HG02981 (cell line): Measurements from ENCODE around the gene PFDN4.

Source experiments
- ATAC-seq: cut with Tn5 transposase; IDR thresholded peaks from one replicate; pipeline ENCODE4 v1.9.1; 2021; ENCODE audit warnings: mild to moderate bottlenecking, moderate library complexity; ENCODE audit not compliant: unreplicated experiment

The PFDN4 gene

DNA sequence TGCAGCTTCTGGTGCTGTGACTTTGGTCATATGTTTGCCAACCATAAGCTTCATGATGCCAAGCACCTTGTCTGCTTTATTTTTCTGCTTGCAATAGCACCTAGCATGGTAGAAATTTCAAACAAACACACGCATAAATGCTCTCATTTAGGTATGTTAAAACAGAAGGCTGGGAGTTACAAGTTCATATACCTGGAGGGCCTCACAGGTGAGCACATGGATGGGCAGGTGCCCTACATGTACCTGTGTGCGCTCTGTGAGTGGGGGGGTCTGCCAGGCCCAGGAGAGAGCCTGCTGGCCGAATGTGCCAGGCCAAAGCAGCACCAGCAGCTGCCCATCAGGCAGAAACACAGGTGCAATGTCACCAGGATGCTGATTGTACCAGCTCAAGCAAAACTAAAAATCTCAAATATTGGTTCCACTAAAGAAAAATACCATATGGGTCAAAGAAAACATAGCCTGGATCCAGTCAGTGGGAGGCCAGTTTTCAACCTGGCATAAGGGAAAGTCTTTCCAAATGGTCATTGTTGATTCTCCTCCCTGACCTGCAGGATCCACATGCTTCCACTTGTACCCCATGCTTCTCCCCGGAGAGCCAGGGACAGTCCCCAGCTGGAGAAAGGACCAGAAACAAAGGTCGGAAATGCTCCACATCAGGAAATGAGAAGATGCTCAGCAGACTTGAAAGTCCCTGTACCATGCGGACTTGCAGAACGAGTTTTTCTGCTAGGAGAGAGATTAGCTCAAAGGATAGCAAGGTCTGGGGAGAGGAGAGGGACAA, 7.2 kb upstream of the PFDN4 start:
- no peak for ATAC-seq

DNA sequence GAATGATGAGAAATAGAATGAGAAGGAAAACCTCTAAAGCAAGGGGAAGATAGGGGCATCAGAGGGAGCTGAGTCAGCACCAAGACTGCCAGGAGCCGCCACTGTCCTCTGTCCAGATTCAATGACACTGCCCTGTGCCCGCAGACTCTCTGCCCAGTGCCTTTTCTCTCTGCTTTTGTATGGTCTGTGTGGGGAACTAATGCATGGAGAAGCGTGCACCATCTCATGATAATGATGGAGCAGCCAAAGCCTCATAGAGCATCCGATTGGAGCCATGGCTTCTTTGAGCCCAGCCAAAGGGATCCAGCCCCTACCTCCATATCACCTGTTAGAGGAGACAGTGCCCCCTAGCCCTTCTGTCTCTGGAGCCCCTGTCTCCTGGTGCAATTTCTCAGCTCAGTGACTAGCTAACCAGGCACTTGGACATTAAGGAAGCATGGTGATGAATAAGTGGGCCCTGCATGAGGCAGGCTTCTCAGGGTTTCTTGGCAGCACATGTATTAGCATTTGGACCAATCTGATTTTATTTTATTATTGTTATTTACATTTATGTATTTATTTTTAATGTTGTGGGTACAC, 6.5 kb upstream of the PFDN4 start:
- no peak for ATAC-seq

DNA sequence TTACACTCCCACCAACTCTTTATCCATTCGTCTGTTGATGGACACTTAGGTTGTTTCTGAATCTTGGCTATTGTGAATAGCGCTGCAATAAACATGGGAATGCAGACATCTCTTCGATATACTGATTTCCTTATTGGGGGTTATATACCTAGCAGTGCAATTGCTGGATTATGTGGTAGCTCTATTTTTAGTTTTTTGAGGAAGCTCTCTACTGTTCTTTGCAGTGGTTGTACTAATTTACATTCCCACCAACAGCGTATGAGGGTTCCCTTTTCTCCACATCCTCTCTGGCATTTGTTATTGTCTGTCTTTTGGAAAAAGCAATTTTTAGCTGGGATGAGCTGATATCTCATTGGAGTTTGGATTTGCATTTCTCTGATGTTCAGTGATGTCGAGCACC, 4.6 kb upstream of the PFDN4 start:
- no peak for ATAC-seq

DNA sequence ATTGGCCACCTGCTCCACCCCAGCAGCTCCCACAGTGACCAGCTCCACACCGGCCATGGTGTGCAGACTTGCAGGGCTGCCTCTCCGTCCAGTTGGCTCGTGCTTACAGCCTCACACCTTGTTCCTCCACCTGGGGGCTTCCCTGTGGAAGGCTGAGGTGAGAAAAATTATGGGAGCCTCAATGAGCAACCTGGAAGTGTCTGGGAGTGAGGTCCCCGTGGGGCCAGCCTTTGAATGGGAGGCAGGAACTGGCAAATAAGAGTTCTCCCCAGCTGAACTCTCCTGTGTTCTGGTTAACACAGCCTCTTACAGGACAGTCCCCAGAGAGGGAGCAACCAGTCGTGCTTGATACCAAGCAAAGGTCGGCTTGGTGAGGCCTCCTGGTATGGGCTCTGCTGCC, 3.8 kb upstream of the PFDN4 start:
- no peak for ATAC-seq

DNA sequence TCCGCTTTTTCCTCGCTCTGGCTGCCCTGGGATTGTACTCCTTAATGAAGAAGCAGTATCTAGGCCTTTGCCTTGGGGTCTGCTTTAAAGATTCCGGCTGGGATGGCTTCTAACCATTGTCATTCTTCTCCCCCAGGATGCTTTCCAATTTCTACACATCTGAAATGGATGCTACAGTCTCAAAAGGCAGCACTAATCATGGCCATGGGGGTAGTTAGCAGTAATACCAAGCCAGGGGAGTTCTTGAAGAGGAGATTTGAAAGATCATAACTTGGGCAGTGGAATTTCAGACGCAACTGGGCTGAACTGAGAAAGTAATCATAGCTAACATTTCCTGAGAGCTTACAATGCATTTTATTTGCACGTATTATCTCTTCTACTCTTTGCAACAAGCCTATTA, 3.4 kb upstream of the PFDN4 start:
- no peak for ATAC-seq

DNA sequence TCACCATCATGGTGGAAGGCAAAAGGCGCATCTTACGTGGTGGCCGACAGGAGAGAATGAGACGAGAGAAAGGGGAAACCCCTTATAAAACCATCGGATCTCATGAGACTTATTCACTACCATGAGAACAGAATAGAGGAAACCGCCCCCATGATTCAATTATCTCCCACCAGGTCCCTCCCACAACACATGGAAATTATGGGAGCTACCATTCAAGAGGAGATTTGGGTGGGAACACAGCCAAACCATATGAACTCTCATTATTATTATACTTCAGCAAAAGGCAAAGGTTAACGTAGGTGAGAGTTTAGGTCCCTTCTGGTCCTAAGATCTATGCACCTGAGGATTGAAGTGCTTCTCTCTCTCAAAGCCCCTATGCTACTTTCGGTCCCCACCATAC, 2.4 kb upstream of the PFDN4 start:
- ATAC-seq = no peak

DNA sequence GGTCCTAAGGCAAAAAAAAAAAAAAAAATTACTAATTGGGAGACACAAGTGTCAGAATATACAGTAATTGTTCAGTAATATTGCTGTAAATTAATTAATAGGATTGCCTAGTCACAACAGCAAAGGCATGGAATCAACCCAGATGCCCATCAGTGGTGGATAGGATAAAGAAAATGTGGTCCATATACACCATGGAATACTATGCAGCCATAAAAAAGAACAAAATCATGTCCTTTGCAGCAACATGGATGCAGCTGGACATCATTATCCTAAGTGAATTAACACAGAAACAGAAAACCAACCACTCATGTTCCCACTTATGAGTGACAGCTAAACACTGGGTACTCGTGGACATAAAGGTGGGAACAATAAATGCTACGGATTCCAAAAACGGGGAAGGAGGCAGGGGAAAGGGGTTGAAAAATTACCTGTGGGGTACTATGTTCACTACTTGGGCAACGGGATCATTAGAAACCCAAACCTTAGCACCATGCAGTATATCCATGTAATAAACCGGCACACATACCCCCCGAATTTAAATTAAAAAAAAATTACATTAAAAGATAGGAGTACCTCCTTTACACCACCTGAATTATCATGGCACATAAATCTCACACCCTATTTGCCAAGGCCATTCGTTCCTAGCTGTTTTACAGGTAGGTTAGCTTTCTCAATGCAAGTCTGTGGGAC, 689 bp upstream of the PFDN4 start:
- no peak for ATAC-seq

DNA sequence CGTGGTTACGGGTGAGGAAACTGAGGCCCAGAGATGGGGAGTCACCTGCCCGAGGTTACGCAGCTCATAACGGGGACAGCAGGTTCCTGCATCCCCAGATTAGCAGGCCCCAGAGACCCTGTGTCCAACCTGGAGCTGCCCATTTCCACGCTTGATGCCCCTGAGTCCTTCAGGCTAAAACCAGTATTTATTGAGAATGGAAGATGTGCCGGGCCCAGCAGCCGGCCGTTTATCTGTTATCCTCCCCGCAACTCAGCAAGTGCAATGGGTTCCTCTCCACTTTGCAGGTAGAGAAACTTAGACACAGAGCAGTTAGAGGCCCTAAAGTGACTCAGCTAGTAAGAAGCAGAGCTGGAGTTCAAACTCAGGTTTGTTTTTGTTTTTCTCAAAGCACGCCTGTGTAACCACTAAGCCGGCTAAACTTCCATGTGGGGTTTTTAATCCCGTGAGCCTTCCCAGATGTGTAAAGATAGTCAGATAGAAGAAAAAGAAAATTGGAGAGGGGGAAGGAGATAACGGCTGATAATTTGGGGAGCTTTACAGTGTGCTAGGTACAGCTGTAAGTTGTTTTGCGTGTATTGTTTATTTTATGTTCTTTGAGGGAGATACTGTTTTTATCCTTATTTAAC, 775 bp downstream of the PFDN4 start:
- ATAC-seq = peak; percentile 10

DNA sequence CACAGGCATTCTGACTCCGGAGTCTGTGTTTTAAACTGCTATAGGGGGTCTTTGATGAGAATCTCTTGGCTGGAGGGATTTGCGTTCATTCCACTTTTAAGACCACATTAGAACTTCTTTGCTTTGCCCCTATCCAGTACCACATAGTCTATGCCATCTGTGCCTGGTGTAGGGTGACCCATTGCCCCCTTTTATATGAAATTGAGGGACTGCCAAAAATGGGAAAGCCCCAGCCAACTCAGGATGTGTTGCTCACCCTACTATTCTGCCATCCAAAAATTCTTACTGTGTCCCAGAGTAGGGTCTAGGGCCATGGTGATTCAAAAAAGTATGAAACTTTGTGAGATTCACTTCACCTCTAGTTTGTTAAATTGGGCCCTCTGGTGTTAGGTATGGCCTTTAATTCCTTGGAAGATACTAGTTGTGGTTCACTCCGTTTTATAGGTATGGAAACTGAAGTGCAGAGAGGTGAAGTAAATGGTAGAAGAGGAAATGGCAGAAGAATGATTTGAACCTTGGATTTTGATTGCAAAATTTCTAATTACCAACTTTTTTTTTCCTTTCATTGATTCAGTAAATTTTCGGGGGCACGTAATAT, 1.4 kb downstream of the PFDN4 start:
- no peak for ATAC-seq

DNA sequence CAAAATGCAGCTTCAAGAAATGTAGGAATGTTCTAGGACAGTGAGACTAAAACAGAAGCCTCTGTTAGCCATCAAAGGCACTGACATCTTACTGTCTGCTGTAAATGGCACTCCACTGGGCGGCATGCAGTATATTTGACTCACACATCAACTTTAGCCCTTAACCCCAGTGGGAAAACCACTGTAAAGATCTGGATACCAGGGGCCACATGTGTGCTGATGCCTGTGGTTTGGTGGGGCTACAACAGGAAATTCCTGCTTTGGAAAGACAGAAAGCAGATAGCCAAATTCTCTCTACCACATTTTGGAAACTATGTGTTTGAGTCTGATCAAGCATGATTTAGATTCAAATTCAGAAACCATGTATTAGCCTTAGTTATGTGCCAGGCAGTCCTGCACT, 4.3 kb downstream of the PFDN4 start:
- no peak for ATAC-seq

DNA sequence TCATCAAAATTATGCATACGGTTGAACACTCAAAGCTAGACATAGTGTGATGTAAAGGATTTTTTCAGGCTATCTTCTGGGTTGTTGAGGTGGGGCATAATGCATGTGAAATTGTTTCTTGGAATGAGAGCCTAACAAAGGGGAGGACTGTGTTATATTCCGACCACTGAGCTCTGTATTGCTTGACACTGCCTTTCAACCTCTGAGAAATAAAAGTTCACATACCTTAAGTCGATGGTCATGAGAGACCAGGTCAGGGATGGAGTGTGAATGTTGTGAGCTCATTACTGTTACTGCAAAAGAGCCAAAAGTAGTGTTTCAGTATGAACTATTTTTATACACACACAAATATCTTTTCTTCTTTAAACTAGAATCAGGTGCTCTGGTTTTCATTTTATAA, 5.0 kb downstream of the PFDN4 start:
- no peak for ATAC-seq

DNA sequence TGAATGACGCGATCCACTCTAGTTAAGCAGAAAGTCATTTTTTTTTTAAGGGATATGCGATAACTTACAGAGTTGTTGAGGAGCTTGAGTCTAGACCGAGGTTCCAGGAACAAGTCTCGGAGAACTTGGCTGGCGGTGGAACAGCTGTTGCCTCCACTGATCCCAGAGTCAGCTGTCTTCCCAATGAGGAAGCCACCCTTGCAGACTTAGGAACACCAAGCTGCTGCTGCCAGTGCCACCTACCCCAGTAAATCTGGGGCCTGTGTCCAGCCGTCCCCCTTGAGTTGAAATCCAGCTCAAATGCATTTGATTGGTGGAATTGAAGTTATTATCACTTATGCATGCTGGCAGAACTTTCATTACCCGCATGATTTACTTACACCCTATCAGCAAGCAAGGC, 6.7 kb downstream of the PFDN4 start:
- ATAC-seq = no peak

DNA sequence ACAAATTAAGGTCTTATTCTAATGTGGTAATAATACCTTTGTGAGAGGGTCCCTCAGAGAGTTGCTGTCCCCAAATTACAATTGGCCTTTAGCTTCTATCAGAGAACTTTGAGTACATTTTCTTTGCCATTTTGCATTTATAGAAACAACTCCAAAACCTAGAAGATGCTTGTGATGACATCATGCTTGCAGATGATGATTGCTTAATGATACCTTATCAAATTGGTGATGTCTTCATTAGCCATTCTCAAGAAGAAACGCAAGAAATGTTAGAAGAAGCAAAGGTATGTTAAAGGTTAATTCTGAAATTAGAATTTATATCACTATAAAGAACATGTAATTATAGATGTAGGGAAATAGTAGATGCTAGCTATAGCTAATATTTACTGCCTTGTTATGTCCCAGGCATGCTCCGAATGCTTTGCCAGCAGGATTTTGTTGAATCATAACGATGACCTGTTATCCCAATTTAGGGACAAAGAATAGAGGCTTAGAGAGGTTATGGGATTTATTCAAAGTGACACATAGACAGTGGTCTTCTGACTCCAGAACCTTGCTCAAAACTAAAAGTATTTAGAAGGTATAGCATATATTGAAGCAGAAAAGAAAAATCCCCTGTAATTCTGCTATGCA, 7.4 kb downstream of the PFDN4 start:
- no peak for ATAC-seq

DNA sequence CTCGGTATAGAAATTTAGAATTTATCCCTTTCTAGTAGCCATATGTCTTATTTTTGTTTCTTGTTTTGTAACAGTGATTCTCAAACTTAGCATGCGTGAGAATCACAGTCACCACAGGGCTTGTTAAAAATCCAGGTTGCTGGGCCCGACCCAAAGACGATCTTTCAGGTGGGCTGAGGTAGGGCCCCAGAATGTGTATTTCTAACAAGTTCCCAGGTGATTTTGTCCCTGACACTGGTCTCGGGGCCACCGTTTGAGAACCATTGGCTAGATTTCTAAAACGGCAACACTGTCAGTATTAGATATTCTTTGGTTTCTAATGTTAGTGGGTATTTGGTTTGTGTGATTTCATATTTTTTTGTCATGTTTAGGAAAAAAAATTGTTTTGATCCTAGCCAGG, 9.9 kb downstream of the PFDN4 start:
- ATAC-seq = no peak

DNA sequence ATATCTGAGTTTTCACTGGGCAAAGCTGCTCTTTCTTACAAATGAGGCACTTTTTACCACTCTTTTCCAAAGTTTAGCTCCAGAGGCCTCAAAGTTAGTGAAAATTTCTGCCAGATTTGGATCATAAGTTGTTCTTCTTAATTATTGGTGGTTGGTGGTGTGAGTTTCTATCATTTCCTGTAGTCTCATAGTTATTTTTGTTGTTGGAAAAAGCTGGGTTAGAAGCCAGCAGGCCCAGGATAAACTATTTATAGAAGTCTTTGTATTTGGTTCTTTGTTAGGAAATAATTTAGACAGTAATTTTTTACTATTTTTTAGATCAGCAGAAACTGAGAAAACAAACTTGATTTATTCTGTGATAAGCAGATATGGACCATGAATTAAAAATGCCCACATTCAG, 10.6 kb downstream of the PFDN4 start:
- ATAC-seq = no peak

DNA sequence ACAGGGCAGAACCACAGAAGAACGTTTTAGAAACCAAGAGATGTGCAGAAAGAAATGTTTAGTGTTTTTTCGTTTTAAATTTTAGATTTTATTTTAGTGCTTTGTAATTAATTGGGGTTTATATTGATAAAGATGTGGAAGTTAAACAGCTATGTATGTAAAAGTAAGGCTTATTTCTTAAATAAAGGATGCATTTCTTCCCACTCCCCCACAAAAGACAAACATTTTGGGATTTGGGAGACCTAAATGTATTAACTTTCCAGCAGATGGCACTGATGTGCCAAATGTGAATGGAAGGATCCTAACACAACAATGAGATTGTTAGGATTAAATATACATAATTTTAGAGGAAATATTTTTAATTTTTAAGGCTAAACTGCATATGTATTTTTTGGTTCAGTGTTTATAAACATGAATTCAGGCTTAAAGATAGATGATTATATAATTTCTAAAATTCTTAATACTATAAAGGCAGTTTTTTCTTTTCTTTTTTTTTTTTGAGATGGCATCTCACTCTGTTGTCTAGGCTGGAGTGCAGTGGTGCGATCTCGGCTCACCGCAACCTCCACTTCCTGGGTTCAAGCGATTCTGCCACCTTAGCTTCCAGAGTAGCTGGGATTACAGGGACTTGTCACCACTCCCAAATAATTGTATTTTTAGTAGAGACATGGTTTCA, 12.0 kb downstream of the PFDN4 start:
- ATAC-seq = no peak

DNA sequence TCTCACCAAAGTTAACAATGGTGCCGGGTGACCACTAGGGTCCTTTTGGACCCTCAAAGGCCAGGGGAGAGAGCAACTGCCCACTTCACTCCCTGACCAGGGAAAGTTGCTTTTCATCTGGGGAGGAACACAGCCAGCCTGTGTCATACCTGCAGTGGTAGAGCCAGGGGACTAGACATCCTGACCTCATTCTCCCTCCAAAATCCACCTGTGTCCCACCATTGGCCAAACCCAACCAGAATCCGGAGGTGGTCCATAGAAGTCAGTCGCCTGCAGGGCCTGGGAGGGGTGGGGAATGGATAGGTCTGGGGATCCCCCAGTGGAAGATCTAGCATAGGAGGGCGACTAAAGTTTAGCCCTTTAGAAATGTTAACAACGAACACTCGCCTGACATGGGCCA, 12.8 kb downstream of the PFDN4 start:
- no peak for ATAC-seq

DNA sequence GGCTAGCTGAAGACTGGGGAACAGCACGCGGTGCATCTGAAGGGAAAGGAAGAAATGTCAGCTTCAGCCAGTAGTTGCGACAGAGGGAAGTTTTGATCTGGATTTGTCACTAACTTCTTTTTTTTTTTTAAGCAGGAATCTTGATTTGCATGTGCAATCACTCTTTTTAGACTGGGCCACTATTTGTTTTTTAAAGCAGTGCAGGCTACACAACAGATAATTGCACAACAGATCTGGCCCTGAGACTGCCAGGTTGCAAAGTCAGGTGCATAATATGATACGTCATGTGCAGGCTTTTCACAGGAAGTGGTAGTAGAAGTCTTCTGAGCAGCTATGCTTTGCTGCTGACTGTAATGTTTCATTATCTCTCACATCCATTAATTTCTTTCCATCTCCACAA, 13.5 kb downstream of the PFDN4 start:
- ATAC-seq = peak; percentile 63

DNA sequence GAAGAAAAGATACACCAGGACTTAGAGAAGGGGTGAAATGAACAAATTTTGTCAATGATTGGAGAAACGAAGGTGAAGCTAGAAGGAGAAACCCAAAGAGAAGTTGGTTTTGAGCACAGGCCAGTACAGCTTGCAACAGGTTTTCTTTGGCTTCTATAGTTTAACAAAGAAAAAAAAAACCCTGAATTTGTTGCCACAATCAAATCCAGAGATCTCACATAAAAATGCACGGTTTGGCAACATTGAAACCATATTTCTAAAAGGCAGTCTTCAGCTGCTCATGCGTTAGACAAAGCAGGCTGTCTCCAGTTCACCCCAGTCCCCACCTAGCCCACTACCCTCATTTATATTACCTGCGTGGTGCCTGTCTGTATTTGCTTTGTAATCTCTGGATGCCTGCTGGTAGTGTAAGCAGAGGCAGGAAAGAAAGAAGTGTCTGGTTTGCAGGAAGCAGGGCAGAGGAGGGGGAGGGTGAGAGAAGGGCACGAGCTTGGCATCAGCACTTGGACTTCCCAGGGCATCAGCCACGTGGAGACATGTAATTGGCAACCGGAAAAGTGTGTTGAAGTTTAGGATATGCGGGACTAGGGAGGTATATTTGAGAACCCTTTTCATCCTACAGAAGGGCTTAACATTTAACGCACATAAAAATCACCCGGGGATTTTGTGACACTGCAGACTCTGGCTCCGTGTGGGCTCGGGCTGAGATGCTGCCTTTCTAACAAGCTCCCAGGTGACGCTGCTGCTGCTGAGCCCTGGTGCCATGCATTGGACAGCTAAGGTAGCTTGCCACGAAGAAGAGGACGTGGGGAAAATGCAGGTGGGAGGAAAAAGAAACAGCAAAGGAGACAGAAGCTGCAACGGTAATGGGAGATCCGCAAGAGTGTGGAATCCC, 14.4 kb downstream of the PFDN4 start:
- no peak for ATAC-seq
